Prostate gland (tissue), 2 donors: ENCODE results near the gene KCNIP3.

Experiments used
- POLR2A ChIP-seq: fragments of 450-650 bp; IDR thresholded peaks from one replicate; pipeline ENCODE4 v1.6.1; 2016; ENCODE audit warnings: antibody characterized with exemption, mild to moderate bottlenecking
- TF ChIP-seq, protein P1 (sequence below), 4 experiments: fragments of 200-600 bp in 2 of 4; fragments of 450-650 bp in 2 of 4; sonication (generic) in 2 of 4; IDR thresholded peaks; 1 replicate in 3 of 4; 2 replicates in 1 of 4; pipeline ENCODE4 v1.5.1; 2016 to 2019; ENCODE audit warnings: antibody characterized with exemption in 4 of 4, mild to moderate bottlenecking in 2 of 4, moderate library complexity in 2 of 4

DNA sequence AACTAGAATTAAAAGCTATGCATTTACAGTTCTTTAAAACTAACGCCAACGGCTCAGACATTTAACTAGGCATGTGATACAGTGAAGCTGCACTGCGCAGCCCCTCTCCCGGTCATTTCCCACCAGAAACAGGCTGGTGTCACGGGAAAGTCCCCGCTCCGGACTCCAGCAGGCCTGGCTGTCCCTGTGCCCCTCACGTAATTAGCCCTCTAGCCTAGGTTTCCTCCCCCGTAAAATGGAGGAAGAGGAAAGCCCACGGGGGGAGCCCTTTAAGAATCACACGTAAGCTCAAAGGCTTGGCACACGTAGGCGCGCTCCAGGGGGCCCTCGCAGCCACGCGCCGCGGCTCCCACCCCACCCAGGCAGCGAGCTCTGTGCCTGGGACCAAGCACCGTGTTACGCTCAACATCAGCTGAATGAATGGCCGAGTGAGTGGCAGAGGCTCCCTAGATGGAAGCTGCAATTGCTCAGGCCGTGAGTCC, 48.0 kb downstream of the KCNIP3 start:
- TF ChIP-seq, protein P1, sequence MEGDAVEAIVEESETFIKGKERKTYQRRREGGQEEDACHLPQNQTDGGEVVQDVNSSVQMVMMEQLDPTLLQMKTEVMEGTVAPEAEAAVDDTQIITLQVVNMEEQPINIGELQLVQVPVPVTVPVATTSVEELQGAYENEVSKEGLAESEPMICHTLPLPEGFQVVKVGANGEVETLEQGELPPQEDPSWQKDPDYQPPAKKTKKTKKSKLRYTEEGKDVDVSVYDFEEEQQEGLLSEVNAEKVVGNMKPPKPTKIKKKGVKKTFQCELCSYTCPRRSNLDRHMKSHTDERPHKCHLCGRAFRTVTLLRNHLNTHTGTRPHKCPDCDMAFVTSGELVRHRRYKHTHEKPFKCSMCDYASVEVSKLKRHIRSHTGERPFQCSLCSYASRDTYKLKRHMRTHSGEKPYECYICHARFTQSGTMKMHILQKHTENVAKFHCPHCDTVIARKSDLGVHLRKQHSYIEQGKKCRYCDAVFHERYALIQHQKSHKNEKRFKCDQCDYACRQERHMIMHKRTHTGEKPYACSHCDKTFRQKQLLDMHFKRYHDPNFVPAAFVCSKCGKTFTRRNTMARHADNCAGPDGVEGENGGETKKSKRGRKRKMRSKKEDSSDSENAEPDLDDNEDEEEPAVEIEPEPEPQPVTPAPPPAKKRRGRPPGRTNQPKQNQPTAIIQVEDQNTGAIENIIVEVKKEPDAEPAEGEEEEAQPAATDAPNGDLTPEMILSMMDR (IDR thresholded peaks at IDR 0.05), result no peak
- no peak for TF ChIP-seq POLR2A
